MM.1S (cell line): ENCODE measurements around the gene MYO1B.

Experiments used
- DNase-seq: peaks from one replicate; pipeline ENCODE4 v3.0.0-alpha.2; 2015
- H2AFZ ChIP-seq: fragments of 300-600 bp; sonication (generic); 2 replicates; pipeline ENCODE4 v1.6.0; 2016; ENCODE audit warnings: antibody characterized with exemption, low read length
- H3F3A ChIP-seq: fragments of 300-600 bp; sonication (generic); 2 replicates; pipeline ENCODE4 v1.6.1; 2016; ENCODE audit warnings: mild to moderate bottlenecking, antibody characterized with exemption, low read length, moderate library complexity, mixed read lengths; ENCODE audit not compliant: insufficient read depth
- H3K27ac ChIP-seq: fragments of 300-600 bp; sonication (generic); 2 replicates; pipeline ENCODE4 v1.5.1; 2016; ENCODE audit warnings: mild to moderate bottlenecking, low read length
- H3K27me3 ChIP-seq: fragments of 300-600 bp; sonication (generic); replicated peaks from 2 replicates; pipeline ENCODE4 v1.6.0; 2016; ENCODE audit warnings: low read length; ENCODE audit not compliant: insufficient read depth
- H3K36me3 ChIP-seq: fragments of 300-600 bp; sonication (generic); replicated peaks from 2 replicates; pipeline ENCODE4 v1.6.1; 2016; ENCODE audit warnings: mild to moderate bottlenecking, low read length, mixed read lengths; ENCODE audit not compliant: insufficient read depth
- H3K4me1 ChIP-seq: fragments of 300-600 bp; sonication (generic); 2 replicates; pipeline ENCODE4 v1.6.1; 2016; ENCODE audit warnings: low read length, mixed read lengths
- H3K4me2 ChIP-seq: fragments of 300-600 bp; sonication (generic); 2 replicates; pipeline ENCODE4 v1.6.0; 2016; ENCODE audit warnings: low read depth, low read length
- H3K4me3 ChIP-seq: fragments of 300-600 bp; sonication (generic); 2 replicates; pipeline ENCODE4 v1.5.1; 2016; ENCODE audit warnings: low read length, mixed read lengths
- H3K79me2 ChIP-seq: fragments of 300-600 bp; sonication (generic); 2 replicates; pipeline ENCODE4 v1.6.1; 2016; ENCODE audit warnings: mixed run types, low read length, mixed read lengths
- H3K9ac ChIP-seq: fragments of 300-600 bp; sonication (generic); 2 replicates; pipeline ENCODE4 v1.6.1; 2016; ENCODE audit warnings: low read length, mixed read lengths
- H3K9me2 ChIP-seq: fragments of 300-600 bp; sonication (generic); replicated peaks from 2 replicates; pipeline ENCODE4 v1.6.1; 2016; ENCODE audit warnings: mild to moderate bottlenecking, low read length, mixed read lengths; ENCODE audit not compliant: insufficient read depth
- H3K9me3 ChIP-seq: fragments of 300-600 bp; sonication (generic); replicated peaks from 2 replicates; pipeline ENCODE4 v1.6.1; 2016; ENCODE audit warnings: mild to moderate bottlenecking, low read length, mixed read lengths; ENCODE audit not compliant: insufficient read depth
- H4K20me1 ChIP-seq: fragments of 300-600 bp; sonication (generic); 2 replicates; pipeline ENCODE4 v1.6.1; 2016; ENCODE audit warnings: mild to moderate bottlenecking, low read length, moderate library complexity, mixed read lengths; ENCODE audit not compliant: insufficient read depth
- CTCF ChIP-seq: fragments of 300-600 bp; sonication (generic); IDR thresholded peaks from 2 replicates; pipeline ENCODE4 v1.5.1; 2016; ENCODE audit warnings: antibody characterized with exemption, low read length, mixed read lengths
- EZH2 ChIP-seq: fragments of 300-600 bp; sonication (generic); optimal IDR thresholded peaks from 2 replicates; pipeline ENCODE3; 2017; ENCODE audit warnings: low read depth, mild to moderate bottlenecking, antibody characterized with exemption, low read length, mixed read lengths
- EZH2phosphoT487 ChIP-seq: fragments of 300-600 bp; sonication (generic); IDR thresholded peaks from 2 replicates; pipeline ENCODE4 v1.6.1; 2018; ENCODE audit warnings: antibody characterized with exemption, low read length

Gene MYO1B

DNA sequence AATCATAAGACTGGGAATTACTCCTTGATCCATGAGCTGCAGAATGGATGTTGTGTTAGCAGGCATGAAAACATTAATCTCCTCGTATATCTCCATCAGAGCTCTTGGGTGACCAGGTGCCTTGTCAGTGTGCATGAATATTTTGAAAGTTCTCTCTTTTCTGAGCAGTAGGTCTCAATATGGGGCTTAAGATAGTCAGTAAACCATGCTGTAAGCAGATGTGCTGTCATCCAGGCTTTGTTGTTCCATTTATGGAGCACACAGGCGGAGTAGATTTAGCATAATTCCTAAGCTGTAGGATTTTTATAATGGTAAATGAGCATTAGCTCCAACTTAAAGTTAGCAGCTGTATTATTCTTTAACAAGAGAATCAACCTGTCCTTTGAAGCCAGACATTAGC is 160.3 kb downstream of the MYO1B start:
- Histone ChIP-seq H3F3A (no peaks in the 10 kb centered on the region), H3K36me3 (no peaks in the 10 kb centered on the region)

GRCh38 chr2:191410646-191411436 is 165.6 kb downstream of the MYO1B start:
- no peaks in the 10 kb centered on the region for H3F3A ChIP-seq
- TF ChIP-seq EZH2 (no peak), CTCF (no peak)
- H4K20me1 ChIP-seq = no peaks in the 10 kb centered on the region
- no peaks in the 10 kb centered on the region for H3K36me3 ChIP-seq
- H3K9me2 ChIP-seq = no peaks in the 10 kb centered on the region
- DNase-seq = no peak
- no peaks in the 10 kb centered on the region for H3K27me3 ChIP-seq
- no peaks in the 10 kb centered on the region for H3K79me2 ChIP-seq
- no peak overlapping the region for H3K4me2 ChIP-seq
- no peaks in the 10 kb centered on the region for H3K4me1 ChIP-seq
- H3K27ac ChIP-seq = no peak overlapping the region
- H2AFZ ChIP-seq = no peak overlapping the region
- no peaks in the 10 kb centered on the region for H3K9me3 ChIP-seq
- H3K4me3 ChIP-seq = no peak overlapping the region
- H3K9ac ChIP-seq = no peak overlapping the region

More for the DNA sequence above, 160.3 kb downstream of the MYO1B start:
- H2AFZ ChIP-seq = no peak overlapping the region
- H3K9me3 ChIP-seq = no peaks in the 10 kb centered on the region
- no peaks in the 10 kb centered on the region for H3K4me1 ChIP-seq
- no peak overlapping the region for H3K27ac ChIP-seq
- no peak overlapping the region for H3K4me3 ChIP-seq
- H3K4me2 ChIP-seq = no peak overlapping the region
- H3K9ac ChIP-seq = no peak overlapping the region
- H3K9me2 ChIP-seq = no peaks in the 10 kb centered on the region
- TF ChIP-seq EZH2phosphoT487 (no peak), EZH2 (no peak), CTCF (no peak)
- H4K20me1 ChIP-seq = no peaks in the 10 kb centered on the region
- H3K27me3 ChIP-seq = no peaks in the 10 kb centered on the region
- no peaks in the 10 kb centered on the region for H3K79me2 ChIP-seq
- DNase-seq = no peak

DNA sequence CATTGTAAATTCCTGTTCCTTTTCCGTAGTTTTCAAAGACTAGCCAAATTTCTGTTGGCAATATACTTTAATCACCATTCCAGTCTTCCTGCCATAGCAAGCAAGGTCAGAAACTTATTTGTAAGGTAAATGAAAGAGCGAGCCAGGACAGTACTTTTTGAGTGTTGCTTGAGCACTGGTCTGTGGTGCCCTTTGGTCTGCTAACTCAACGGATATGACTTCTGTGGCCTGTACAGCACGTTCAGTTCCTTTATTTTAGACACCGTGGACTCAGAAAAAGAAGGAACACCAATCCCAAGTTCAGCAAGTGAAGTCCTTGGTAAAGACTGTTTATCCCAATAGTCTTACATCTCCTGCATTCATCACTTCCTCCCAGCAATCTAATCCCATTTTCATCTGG is 166.3 kb downstream of the MYO1B start:
- Histone ChIP-seq H3K9me2 (no peaks in the 10 kb centered on the region), H3K9ac (no peak overlapping the region), H3K27ac (no peak overlapping the region), H3K4me2 (no peak overlapping the region), H3K36me3 (no peaks in the 10 kb centered on the region), H3K4me3 (no peak overlapping the region), H3K27me3 (no peaks in the 10 kb centered on the region), H3F3A (no peaks in the 10 kb centered on the region), H3K9me3 (no peaks in the 10 kb centered on the region), H3K79me2 (no peaks in the 10 kb centered on the region), H3K4me1 (no peaks in the 10 kb centered on the region), H4K20me1 (no peaks in the 10 kb centered on the region), H2AFZ (no peak overlapping the region)
- no peak for TF ChIP-seq CTCF
- DNase-seq = no peak
